ENCODE measurements around the gene SBF2. TPM values are rescaled to one million over a fixed set of nuclear protein-coding genes. Genes with fewer than 3 reads are reported as not detected.

Gene SBF2
- total RNA-seq, 4 donors from 2014 or later: 67.5 to 92.9 (median 71.6) TPM

- Histone ChIP-seq H3K36me3 (no peaks in the 10 kb centered on the region), H3K27me3 (no peaks in the 10 kb centered on the region), H3K4me1 (peaks cover 7 to 12% of the 10 kb centered on the region in 2 donors), H3K9me3 (no peaks in the 10 kb centered on the region), H3K4me3 (replicated peaks in 1 of 3) (no peak overlapping the region), H3K27ac (no peak overlapping the region)
- no peak for TF ChIP-seq CTCF (IDR thresholded peaks at IDR 0.05)
- no peak for TF ChIP-seq POLR2A (IDR thresholded peaks at IDR 0.05)
- no peak for DNase-seq
- 80 to 85% methylated on average over 3 of the region's 3 CpGs for WGBS, 2 donors
- intact Hi-C loops (cut with DNase I): no loop called here
These were observed 179.2 kb downstream of the SBF2 start for GRCh38 chr11:10114593-10115404.

- intact Hi-C loops (cut with DNase I): no loop called here
- no peak for DNase-seq
- TF ChIP-seq CTCF (IDR thresholded peaks at IDR 0.05) (no peak), POLR2A (IDR thresholded peaks at IDR 0.05) (no peak)
These were observed 180.2 kb downstream of the SBF2 start for GRCh38 chr11:10113852-10114251.

GRCh38 chr11:10109806-10110205, 184.2 kb downstream of the SBF2 start:
- no peak for DNase-seq
- Histone ChIP-seq H3K4me1 (peaks cover 7 to 14% of the 10 kb centered on the region in 2 donors), H3K36me3 (no peaks in the 10 kb centered on the region), H3K27me3 (no peaks in the 10 kb centered on the region), H3K9me3 (no peaks in the 10 kb centered on the region), H3K27ac (peak overlapping the region in 2 of 3 donors; percentile 12 to 14), H3K4me3 (replicated peaks in 1 of 3) (no peak overlapping the region)
- WGBS, 2 donors: 37 to 63% methylated on average over 1 of the region's 1 CpG
- TF ChIP-seq CTCF (IDR thresholded peaks at IDR 0.05) (no peak), POLR2A (IDR thresholded peaks at IDR 0.05) (no peak)
- intact Hi-C loops (cut with DNase I): no loop called here

More at GRCh38 chr11:10113852-10114251, 180.2 kb downstream of the SBF2 start:
- Histone ChIP-seq H3K36me3 (no peaks in the 10 kb centered on the region), H3K27ac (no peak overlapping the region), H3K4me3 (replicated peaks in 1 of 3) (no peak overlapping the region), H3K27me3 (no peaks in the 10 kb centered on the region), H3K9me3 (no peaks in the 10 kb centered on the region), H3K4me1 (peaks cover 7 to 19% of the 10 kb centered on the region in 2 donors)

- WGBS, 2 donors: 65 to 71% methylated on average over 3 of the region's 3 CpGs
- no peak overlapping the region for H3K4me3 ChIP-seq (replicated peaks in 1 of 3)
- H3K27ac ChIP-seq: peak overlapping the region in 2 of 3 donors; percentile 12 to 14
These were observed 184.9 kb downstream of the SBF2 start for GRCh38 chr11:10108915-10109680.

More at GRCh38 chr11:10108915-10109680, 184.9 kb downstream of the SBF2 start:
- Histone ChIP-seq H3K36me3 (no peaks in the 10 kb centered on the region), H3K4me1 (peaks cover 7 to 14% of the 10 kb centered on the region in 2 donors), H3K27me3 (no peaks in the 10 kb centered on the region), H3K9me3 (no peaks in the 10 kb centered on the region)
- intact Hi-C loops (cut with DNase I): no loop called here
- no peak for DNase-seq
- TF ChIP-seq POLR2A (IDR thresholded peaks at IDR 0.05) (no peak), CTCF (IDR thresholded peaks at IDR 0.05) (no peak)
